Choroid plexus epithelial cell (primary cell): ENCODE measurements around the gene DMTF1.

Source experiments
- DNase-seq: peaks from one replicate; pipeline ENCODE4 v3.0.0-alpha.2; 2010; ENCODE audit warnings: low read depth
- H3K4me3 ChIP-seq: 2 replicates; pipeline ENCODE4 v1.5.1; 2011; ENCODE audit warnings: low read depth, mild to moderate bottlenecking, control low read depth, low read length, moderate library complexity
- TF ChIP-seq, protein P1 (sequence below): conservative IDR thresholded peaks from 2 replicates; pipeline ENCODE4 v1.5.1; 2011; ENCODE audit warnings: low read depth, mild to moderate bottlenecking, control low read depth, inconsistent platforms, low read length, moderate library complexity

The DMTF1 gene, protein sequence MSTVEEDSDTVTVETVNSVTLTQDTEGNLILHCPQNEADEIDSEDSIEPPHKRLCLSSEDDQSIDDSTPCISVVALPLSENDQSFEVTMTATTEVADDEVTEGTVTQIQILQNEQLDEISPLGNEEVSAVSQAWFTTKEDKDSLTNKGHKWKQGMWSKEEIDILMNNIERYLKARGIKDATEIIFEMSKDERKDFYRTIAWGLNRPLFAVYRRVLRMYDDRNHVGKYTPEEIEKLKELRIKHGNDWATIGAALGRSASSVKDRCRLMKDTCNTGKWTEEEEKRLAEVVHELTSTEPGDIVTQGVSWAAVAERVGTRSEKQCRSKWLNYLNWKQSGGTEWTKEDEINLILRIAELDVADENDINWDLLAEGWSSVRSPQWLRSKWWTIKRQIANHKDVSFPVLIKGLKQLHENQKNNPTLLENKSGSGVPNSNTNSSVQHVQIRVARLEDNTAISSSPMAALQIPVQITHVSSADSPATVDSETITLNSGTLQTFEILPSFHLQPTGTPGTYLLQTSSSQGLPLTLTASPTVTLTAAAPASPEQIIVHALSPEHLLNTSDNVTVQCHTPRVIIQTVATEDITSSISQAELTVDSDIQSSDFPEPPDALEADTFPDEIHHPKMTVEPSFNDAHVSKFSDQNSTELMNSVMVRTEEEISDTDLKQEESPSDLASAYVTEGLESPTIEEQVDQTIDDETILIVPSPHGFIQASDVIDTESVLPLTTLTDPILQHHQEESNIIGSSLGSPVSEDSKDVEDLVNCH

DNA sequence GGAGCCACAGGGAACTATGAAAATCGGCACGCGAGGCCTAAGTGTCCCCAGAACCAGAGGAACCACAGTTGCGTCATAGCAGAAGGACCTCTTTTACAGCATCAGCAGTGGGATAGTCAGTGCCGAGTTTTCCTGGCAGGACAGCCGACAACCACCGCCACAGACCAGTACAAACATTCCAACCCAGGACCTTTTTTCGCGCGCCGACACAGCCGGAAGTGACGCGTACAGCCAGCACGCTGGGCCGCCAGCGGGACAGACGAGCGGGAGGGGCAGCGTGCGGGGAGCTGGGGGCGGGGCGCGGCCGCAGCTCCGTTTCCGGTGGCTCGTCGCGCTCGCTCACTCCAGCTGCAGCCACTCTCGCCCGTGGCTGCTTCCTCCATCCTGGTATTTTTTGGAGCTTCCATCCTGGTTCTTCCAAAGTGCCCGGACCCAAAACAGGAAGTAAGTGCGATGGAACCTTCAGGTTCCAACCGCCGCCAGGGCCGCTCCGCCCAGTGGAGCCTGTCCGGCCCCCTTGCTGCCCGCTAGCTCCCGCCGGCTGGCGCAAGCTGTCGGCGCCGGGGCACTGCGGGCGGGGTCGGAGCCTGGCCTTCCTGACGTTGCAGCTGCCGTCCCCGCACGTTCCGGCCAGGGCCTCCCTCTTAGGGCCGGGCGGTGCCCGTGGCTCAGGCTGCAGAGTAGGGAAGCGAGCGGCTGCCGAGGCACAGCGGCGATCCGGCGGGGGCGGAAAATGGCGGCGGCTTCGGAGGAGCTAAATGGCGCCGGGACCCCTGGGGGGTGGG lies at the start of gene DMTF1:
TSS of gene DMTF1 (plus strand) at position 342 of the 785 bp plus-strand sequence. CDS start 12,489 bp downstream, outside the sequence.
- peak; percentile 95 for DNase-seq
- TF ChIP-seq, protein P1, sequence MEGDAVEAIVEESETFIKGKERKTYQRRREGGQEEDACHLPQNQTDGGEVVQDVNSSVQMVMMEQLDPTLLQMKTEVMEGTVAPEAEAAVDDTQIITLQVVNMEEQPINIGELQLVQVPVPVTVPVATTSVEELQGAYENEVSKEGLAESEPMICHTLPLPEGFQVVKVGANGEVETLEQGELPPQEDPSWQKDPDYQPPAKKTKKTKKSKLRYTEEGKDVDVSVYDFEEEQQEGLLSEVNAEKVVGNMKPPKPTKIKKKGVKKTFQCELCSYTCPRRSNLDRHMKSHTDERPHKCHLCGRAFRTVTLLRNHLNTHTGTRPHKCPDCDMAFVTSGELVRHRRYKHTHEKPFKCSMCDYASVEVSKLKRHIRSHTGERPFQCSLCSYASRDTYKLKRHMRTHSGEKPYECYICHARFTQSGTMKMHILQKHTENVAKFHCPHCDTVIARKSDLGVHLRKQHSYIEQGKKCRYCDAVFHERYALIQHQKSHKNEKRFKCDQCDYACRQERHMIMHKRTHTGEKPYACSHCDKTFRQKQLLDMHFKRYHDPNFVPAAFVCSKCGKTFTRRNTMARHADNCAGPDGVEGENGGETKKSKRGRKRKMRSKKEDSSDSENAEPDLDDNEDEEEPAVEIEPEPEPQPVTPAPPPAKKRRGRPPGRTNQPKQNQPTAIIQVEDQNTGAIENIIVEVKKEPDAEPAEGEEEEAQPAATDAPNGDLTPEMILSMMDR = no peak

DNA sequence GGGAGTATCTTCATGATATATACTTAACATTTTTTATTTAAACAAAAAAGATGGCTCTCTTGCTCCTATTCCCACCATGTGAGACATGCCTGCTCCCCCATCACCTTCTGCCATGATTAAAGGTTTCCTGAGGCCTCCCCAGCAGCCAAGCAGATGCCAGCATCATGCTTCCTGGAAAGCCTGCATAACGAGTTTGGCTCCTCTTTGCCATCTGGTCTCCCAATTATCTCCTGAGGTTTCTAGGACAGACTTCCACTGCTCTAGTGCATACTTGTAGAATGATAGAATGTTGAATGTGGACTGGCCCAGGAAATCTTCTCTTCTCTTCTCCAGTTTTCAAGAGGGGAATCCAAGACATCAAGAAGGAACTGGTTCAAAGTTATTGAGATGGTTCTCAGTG lies 46.9 kb upstream of the DMTF1 start:
- H3K4me3 ChIP-seq = no peak overlapping the region
- DNase-seq = no peak
- TF ChIP-seq, protein P1 = no peak

More for the DNA sequence above, at the start of gene DMTF1:
- peak within 1 kb of the TSS; percentile 80 for H3K4me3 ChIP-seq

DNA sequence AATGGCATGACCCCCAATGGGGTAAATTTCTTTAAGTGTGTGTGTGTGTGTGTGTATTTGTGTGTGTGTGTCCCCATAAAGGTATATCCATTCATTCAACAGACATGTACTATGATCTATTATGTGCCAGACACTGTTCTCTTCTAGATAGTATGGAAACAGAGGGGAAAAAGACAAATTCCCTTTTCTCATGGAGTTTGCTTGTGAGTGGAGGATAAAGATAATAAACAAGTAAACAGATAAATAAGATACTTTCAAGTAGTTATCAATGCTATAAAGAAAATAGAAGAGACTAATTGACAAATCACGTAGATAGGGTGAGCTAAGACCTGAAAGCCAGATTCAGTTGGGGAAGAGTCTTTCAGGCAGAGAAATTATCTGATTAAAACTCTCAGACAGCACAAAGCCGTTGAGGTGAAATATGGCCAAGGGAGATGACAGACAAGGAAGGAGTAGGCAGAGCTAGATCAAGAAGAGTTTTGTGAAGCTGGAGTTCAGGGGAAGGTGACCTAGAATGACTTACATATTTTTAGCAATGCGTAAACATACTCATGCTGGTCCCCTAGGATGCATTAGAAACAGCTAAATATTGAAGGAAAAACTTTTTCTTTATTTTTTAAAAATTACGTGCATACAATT lies 45.2 kb upstream of the DMTF1 start:
- TF ChIP-seq, protein P1 = no peak
- DNase-seq = no peak
- no peak overlapping the region for H3K4me3 ChIP-seq

DNA sequence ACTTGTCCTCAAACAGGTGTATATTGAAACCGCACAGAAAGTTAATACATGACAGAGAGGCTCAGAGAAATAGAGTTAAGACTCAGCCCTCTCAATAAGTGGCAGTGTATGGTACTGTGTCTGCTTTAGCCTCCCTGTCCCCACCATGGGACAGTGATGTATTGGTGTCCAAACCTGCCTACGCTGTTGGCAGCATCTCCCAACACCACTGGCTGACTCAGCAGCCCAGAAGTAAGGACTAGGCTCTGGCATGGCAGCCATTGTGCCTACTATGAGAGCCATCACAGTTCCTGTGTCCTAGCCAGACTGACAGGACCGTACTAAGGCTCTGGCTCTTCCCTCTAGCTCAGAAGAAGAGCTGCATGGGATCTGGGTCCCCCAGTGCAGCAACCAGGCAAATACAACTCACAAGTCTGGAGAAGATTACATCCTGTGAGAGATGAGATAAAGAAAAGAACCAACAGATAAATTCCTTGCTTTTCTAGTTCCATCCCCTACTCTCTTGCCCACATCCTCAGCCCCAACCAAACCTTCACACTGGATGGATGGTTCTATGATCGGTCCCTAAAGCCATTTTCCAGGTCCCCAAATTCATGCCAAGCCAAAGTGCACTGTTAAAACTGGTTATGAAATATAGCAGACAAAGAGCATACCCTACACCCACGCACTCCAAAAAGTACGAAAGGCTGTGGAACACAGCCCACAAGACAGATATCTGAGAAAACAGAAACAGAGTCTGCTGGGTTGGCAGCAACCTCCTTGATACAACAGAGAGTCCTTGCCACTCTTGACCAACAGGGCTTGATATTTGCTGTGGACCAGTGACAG lies 44.1 kb upstream of the DMTF1 start:
- TF ChIP-seq, protein P1 = no peak
- H3K4me3 ChIP-seq = no peak overlapping the region
- DNase-seq = no peak

DNA sequence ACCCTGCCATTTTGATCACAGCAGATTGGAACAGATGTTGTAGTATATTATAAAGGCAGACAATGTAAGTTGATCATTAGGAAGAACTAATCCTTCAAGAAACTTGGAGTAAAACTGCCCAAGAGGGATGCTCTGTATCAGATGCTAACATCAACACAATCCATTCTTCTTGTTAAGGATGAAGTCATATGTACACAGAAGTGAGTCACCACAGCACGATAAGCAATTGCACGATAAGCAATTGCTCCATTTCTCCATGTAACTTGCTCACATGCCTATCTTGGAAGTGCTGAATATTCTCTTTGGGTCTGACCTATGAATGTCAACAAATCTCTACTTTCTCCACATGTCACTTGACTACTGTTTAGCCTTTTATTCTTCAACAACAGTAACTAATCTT lies 41.5 kb upstream of the DMTF1 start:
- peak; percentile 54 for DNase-seq
- H3K4me3 ChIP-seq = no peak overlapping the region
- TF ChIP-seq, protein P1 = no peak

DNA sequence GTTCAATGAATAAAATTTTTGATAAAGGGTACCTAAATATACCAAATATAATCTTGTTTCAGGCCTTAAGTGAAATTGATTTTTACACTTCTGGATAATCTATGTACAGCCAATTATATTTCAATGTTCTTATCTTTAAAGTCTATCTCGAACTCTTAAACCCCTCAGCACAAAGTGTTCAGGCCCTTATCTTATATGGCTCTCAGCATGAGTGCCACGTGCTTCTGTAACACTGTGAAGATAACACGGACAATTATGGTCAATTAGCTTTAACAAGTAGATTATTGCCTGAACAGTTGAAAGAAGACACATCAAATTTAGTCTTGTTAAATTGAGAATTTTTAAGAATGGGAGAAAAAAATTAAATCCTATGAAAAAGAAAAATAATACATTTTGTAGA lies 40.4 kb upstream of the DMTF1 start:
- H3K4me3 ChIP-seq = no peak overlapping the region
- TF ChIP-seq, protein P1 = no peak
- DNase-seq = no peak
